Mesothelial cell of epicardium (in vitro differentiated cells): Measurements from ENCODE around the gene BDNF. TPM values are rescaled to one million over a fixed set of nuclear protein-coding genes. Genes with fewer than 3 reads are reported as not detected.

ENCODE experiments used
- DNase-seq, 2 experiments: peaks; one replicate each; pipeline ENCODE4 v3.0.0; 2021; ENCODE audit warnings: low spot score in 2 of 2; ENCODE audit not compliant: unreplicated experiment in 2 of 2
- H3K27ac Mint-ChIP-seq: 2 replicates; pipeline ENCODE4 v1.8.0; 2021; ENCODE audit warnings: mixed read lengths
- H3K27me3 Mint-ChIP-seq: 2 replicates; pipeline ENCODE4 v1.8.0; 2021; ENCODE audit warnings: low read depth, mixed read lengths
- H3K36me3 Mint-ChIP-seq: 2 replicates; pipeline ENCODE4 v1.8.0; 2021; ENCODE audit warnings: mixed read lengths
- H3K4me1 Mint-ChIP-seq: 2 replicates; pipeline ENCODE4 v1.8.0; 2021; ENCODE audit warnings: mixed read lengths
- H3K4me3 Mint-ChIP-seq: 2 replicates; pipeline ENCODE4 v1.8.0; 2021; ENCODE audit warnings: mild to moderate bottlenecking, moderate library complexity, mixed read lengths
- H3K9me3 Mint-ChIP-seq: 2 replicates; pipeline ENCODE4 v1.8.0; 2021; ENCODE audit warnings: mixed read lengths
- CTCF ChIP-seq: fragments of 200-600 bp; sonication (generic); IDR thresholded peaks from one replicate; pipeline ENCODE4 v1.5.0; 2021; ENCODE audit warnings: antibody characterized with exemption; ENCODE audit not compliant: unreplicated experiment
- total RNA-seq: library from RNA; stranded (reverse); gene quantifications from 3 replicates; pipeline ENCODE4 v1.2.1, GENCODE V29; 2021

Gene BDNF
- total RNA-seq, 1 donor from 2014 or later, result 7.9 TPM

- Mint-ChIP-seq H3K4me1 (peaks cover 25% of the 10 kb centered on the region), H3K36me3 (no peaks in the 10 kb centered on the region), H3K27me3 (peaks cover 93% of the 10 kb centered on the region), H3K4me3 (peak overlapping the region; percentile 78), H3K9me3 (no peaks in the 10 kb centered on the region), H3K27ac (no peak overlapping the region)
- DNase-seq, result no peak
- TF ChIP-seq CTCF, result no peak
Observed at GRCh38 chr11:27722953-27723344, 22.7 kb upstream of the BDNF start.

GRCh38 chr11:27722117-27722952 is 22.1 kb upstream of the BDNF start:
- TF ChIP-seq CTCF, result no peak
- no peaks in the 10 kb centered on the region for H3K36me3 Mint-ChIP-seq
- DNase-seq, result no peak
- H3K27me3 Mint-ChIP-seq, result peaks cover 94% of the 10 kb centered on the region
- H3K4me3 Mint-ChIP-seq, result peak overlapping the region; percentile 78
- H3K4me1 Mint-ChIP-seq, result peaks cover 29% of the 10 kb centered on the region
- no peaks in the 10 kb centered on the region for H3K9me3 Mint-ChIP-seq
- H3K27ac Mint-ChIP-seq, result no peak overlapping the region

GRCh38 chr11:27721264-27722116 is 21.2 kb upstream of the BDNF start:
- no peak overlapping the region for H3K27ac Mint-ChIP-seq
- peak overlapping the region; percentile 78 for H3K4me3 Mint-ChIP-seq
- H3K9me3 Mint-ChIP-seq, result no peaks in the 10 kb centered on the region
- no peak for TF ChIP-seq CTCF
- H3K27me3 Mint-ChIP-seq, result peaks cover 90% of the 10 kb centered on the region
- H3K36me3 Mint-ChIP-seq, result no peaks in the 10 kb centered on the region
- peaks cover 32% of the 10 kb centered on the region for H3K4me1 Mint-ChIP-seq
- no peak for DNase-seq

- H3K4me3 Mint-ChIP-seq, result peak overlapping the region; percentile 57
- no peaks in the 10 kb centered on the region for H3K36me3 Mint-ChIP-seq
- H3K9me3 Mint-ChIP-seq, result no peaks in the 10 kb centered on the region
- H3K4me1 Mint-ChIP-seq, result peaks cover 32% of the 10 kb centered on the region
- H3K27me3 Mint-ChIP-seq, result peaks cover 79% of the 10 kb centered on the region
- peak; percentile 15 for TF ChIP-seq CTCF
- peak; percentile 59 to 84 for DNase-seq
- no peak overlapping the region for H3K27ac Mint-ChIP-seq
Observed at GRCh38 chr11:27720277-27720830, 20.1 kb upstream of the BDNF start.

- DNase-seq, result no peak
- H3K36me3 Mint-ChIP-seq, result no peaks in the 10 kb centered on the region
- H3K27ac Mint-ChIP-seq, result no peak overlapping the region
- TF ChIP-seq CTCF, result no peak
- peaks cover 32% of the 10 kb centered on the region for H3K4me1 Mint-ChIP-seq
- peaks cover 73% of the 10 kb centered on the region for H3K27me3 Mint-ChIP-seq
- H3K4me3 Mint-ChIP-seq, result peak overlapping the region; percentile 82
- H3K9me3 Mint-ChIP-seq, result no peaks in the 10 kb centered on the region
Observed at GRCh38 chr11:27719546-27719925, 19.3 kb upstream of the BDNF start.
